Panc1 (cell line): Measurements from ENCODE around the gene KRT6A. TPM values are rescaled to one million over a fixed set of nuclear protein-coding genes. Genes with fewer than 3 reads are reported as not detected.

Experiments
- ATAC-seq: fragments of 200-7000 bp; cut with Tn5 transposase; 2 replicates; pipeline ENCODE4 v1.9.1; 2020; ENCODE audit warnings: mild to moderate bottlenecking, moderate library complexity
- BruUV-seq: library from RNA; stranded (reverse); fragments of 400-500 nt; replicated peaks from 2 replicates; lab custom pipeline; 2021; lab: Mats Ljungman, UMichigan
- CTCF ChIA-PET: fragments of 300-600 bp; sonication (Branson Sonifier 250); formaldehyde crosslinking; loops from one replicate; lab custom pipeline; 2022; ENCODE audit warnings: antibody characterized with exemption; lab: Charles Lee
- POLR2A ChIA-PET: fragments of 300-600 bp; sonication (Branson Sonifier 250); formaldehyde crosslinking; loops from one replicate; lab custom pipeline; 2022; ENCODE audit warnings: antibody characterized with exemption; lab: Charles Lee
- DNase-seq: peaks from one replicate; pipeline ENCODE4 v3.0.0-alpha.2; 2010; ENCODE audit warnings: low read depth, low spot score
- H3K27ac ChIP-seq: 2 replicates; pipeline ENCODE4 v1.5.1; 2011; ENCODE audit warnings: mild to moderate bottlenecking, low read length, inconsistent platforms
- H3K27me3 ChIP-seq: fragments of 200-500 bp; sonication (Bioruptor generic); 2 replicates; pipeline ENCODE4 v1.6.0; 2014; ENCODE audit warnings: low read length, inconsistent platforms; ENCODE audit not compliant: control insufficient read depth, insufficient read depth
- H3K36me3 ChIP-seq: fragments of 200-500 bp; sonication (Bioruptor generic); 2 replicates; pipeline ENCODE4 v1.5.1; 2014; ENCODE audit warnings: inconsistent platforms, mild to moderate bottlenecking, low read length, moderate library complexity; ENCODE audit not compliant: control insufficient read depth, insufficient read depth
- H3K4me1 ChIP-seq: 2 replicates; pipeline ENCODE4 v1.5.1; 2011; ENCODE audit warnings: inconsistent platforms, mild to moderate bottlenecking, low read length, moderate library complexity; ENCODE audit not compliant: control insufficient read depth, insufficient read depth
- H3K4me3 ChIP-seq, 2 experiments: 2 replicates each; pipeline ENCODE4 v1.5.1; 2011 to 2012; ENCODE audit warnings: low read depth in 2 of 2, low read length in 2 of 2, mild to moderate bottlenecking in 2 of 2, inconsistent platforms in 1 of 2, moderate library complexity in 1 of 2
- H3K9me3 ChIP-seq: fragments of 200-500 bp; sonication (Bioruptor generic); 2 replicates; pipeline ENCODE4 v1.5.1; 2014; ENCODE audit warnings: low read depth, mild to moderate bottlenecking, inconsistent platforms, low read length, moderate library complexity; ENCODE audit not compliant: control insufficient read depth, insufficient read depth
- POLR2AphosphoS5 ChIP-seq: IDR thresholded peaks from 2 replicates; pipeline ENCODE4 v1.6.1; 2012; ENCODE audit warnings: mild to moderate bottlenecking, low read depth, low read length, moderate library complexity
- SIN3A ChIP-seq: IDR thresholded peaks from 2 replicates; pipeline ENCODE4 v1.6.1; 2012; ENCODE audit warnings: low read depth, mild to moderate bottlenecking, low read length, moderate library complexity, borderline replicate concordance; ENCODE audit not compliant: insufficient read depth
- TCF7L2 ChIP-seq: IDR thresholded peaks from 2 replicates; pipeline ENCODE4 v1.6.1; 2011; ENCODE audit warnings: mild to moderate bottlenecking, low read depth, low read length, inconsistent platforms
- in situ Hi-C: cut with HindIII; loops from 2 replicates; pipeline ENCODE4 v1.10.0; 2016; ENCODE audit warnings: low sequenced_read_pairs, low pct_unique_long_range_greater_than_20kb
- intact Hi-C: fragments of 100-400 bp; cut with micrococcal nuclease; formaldehyde crosslinking; loops from one replicate; pipeline ENCODE4 v1.10.0; 2022; ENCODE audit not compliant: unreplicated experiment
- total RNA-seq: library from RNA; stranded (reverse); gene quantifications from one replicate; pipeline ENCODE4 v1.2.1, GENCODE V29; 2021; ENCODE audit not compliant: unreplicated experiment
- TF ChIP-seq, protein P1 (sequence below), 2 experiments: IDR thresholded peaks; 2 replicates each; pipeline ENCODE4 v1.6.1; 2011 to 2012; ENCODE audit warnings: low read depth in 2 of 2, control low read depth in 1 of 2, low read length in 1 of 2, mild to moderate bottlenecking in 1 of 2, moderate library complexity in 1 of 2; ENCODE audit not compliant: insufficient read depth in 1 of 2
- TF ChIP-seq, protein P2 (sequence below): fragments of 450-650 bp; IDR thresholded peaks from 2 replicates; pipeline ENCODE4 v1.5.1; 2017; ENCODE audit warnings: mild to moderate bottlenecking

The KRT6A gene
- total RNA-seq, 1 experiment from 2014 or later, result not detected

DNA sequence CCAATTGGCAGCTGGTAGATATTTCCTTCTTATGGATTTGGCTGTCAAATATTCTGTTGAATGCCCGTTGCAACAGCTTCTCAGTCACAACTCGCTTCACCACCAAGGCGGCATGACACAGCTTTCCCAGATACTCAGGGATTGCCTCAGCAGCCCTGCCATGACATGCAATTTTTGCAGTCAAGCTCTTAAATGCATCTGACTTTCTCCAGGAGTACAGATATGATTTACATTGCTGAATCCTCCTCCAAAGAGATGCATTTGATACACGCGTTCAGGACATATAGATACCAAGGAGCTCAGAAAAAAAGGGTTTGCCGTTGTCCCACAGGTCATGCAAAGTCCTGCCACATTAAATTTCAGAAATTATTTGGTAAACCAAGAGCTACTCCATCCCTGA lies 20.7 kb upstream of the KRT6A start:
- Histone ChIP-seq H3K36me3 (no peaks in the 10 kb centered on the region), H3K9me3 (peaks cover 4% of the 10 kb centered on the region; the same call in 1 of the 2 replicates), H3K27me3 (0 out of 2 replicates have a peak, but pooled peaks cover 1% of the 10 kb centered on the region), H3K4me1 (no peaks in the 10 kb centered on the region), H3K27ac (no peak overlapping the region), H3K4me3 (no peak overlapping the region)
- in situ Hi-C loops (no loop called here), intact Hi-C loops (no loop called here)
- no peak for TF ChIP-seq SIN3A
- no peak for TF ChIP-seq TCF7L2
- TF ChIP-seq, protein P1, sequence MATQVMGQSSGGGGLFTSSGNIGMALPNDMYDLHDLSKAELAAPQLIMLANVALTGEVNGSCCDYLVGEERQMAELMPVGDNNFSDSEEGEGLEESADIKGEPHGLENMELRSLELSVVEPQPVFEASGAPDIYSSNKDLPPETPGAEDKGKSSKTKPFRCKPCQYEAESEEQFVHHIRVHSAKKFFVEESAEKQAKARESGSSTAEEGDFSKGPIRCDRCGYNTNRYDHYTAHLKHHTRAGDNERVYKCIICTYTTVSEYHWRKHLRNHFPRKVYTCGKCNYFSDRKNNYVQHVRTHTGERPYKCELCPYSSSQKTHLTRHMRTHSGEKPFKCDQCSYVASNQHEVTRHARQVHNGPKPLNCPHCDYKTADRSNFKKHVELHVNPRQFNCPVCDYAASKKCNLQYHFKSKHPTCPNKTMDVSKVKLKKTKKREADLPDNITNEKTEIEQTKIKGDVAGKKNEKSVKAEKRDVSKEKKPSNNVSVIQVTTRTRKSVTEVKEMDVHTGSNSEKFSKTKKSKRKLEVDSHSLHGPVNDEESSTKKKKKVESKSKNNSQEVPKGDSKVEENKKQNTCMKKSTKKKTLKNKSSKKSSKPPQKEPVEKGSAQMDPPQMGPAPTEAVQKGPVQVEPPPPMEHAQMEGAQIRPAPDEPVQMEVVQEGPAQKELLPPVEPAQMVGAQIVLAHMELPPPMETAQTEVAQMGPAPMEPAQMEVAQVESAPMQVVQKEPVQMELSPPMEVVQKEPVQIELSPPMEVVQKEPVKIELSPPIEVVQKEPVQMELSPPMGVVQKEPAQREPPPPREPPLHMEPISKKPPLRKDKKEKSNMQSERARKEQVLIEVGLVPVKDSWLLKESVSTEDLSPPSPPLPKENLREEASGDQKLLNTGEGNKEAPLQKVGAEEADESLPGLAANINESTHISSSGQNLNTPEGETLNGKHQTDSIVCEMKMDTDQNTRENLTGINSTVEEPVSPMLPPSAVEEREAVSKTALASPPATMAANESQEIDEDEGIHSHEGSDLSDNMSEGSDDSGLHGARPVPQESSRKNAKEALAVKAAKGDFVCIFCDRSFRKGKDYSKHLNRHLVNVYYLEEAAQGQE (IDR thresholded peaks at IDR 0.05; ENCODE audit: insufficient read depth in 1 of 2, low read depth in 2 of 2, low read length in 1 of 2), result no peak
- TF ChIP-seq, protein P2, sequence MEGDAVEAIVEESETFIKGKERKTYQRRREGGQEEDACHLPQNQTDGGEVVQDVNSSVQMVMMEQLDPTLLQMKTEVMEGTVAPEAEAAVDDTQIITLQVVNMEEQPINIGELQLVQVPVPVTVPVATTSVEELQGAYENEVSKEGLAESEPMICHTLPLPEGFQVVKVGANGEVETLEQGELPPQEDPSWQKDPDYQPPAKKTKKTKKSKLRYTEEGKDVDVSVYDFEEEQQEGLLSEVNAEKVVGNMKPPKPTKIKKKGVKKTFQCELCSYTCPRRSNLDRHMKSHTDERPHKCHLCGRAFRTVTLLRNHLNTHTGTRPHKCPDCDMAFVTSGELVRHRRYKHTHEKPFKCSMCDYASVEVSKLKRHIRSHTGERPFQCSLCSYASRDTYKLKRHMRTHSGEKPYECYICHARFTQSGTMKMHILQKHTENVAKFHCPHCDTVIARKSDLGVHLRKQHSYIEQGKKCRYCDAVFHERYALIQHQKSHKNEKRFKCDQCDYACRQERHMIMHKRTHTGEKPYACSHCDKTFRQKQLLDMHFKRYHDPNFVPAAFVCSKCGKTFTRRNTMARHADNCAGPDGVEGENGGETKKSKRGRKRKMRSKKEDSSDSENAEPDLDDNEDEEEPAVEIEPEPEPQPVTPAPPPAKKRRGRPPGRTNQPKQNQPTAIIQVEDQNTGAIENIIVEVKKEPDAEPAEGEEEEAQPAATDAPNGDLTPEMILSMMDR, result no peak
- TF ChIP-seq POLR2AphosphoS5, result no peak
- BruUV-seq, result no TSS peak
- DNase-seq (no peak), ATAC-seq (no peak)
- CTCF ChIA-PET, result no interaction called here
- POLR2A ChIA-PET, result no interaction called here

- H3K27ac ChIP-seq, result no peak overlapping the region
- TF ChIP-seq TCF7L2 (no peak), SIN3A (no peak), POLR2AphosphoS5 (no peak)
- TF ChIP-seq, protein P1 (IDR thresholded peaks at IDR 0.05; ENCODE audit: insufficient read depth in 1 of 2, low read depth in 2 of 2, low read length in 1 of 2), result no peak
- TF ChIP-seq, protein P2, result no peak
- no TSS peak for BruUV-seq
- DNase-seq (no peak), ATAC-seq (no peak)
- peaks cover 4% of the 10 kb centered on the region; the same call in 1 of the 2 replicates for H3K9me3 ChIP-seq
- ChIA-PET POLR2A (no interaction called here), CTCF (no interaction called here)
- peaks cover 8% of the 10 kb centered on the region for H3K27me3 ChIP-seq
- H3K36me3 ChIP-seq, result no peaks in the 10 kb centered on the region
- no peaks in the 10 kb centered on the region for H3K4me1 ChIP-seq
- no peak overlapping the region for H3K4me3 ChIP-seq
- in situ Hi-C loops (no loop called here), intact Hi-C loops (loop anchor here (5.0 kb wide), 1 partner anchor 116 kb away; no protein-coding TSS in a partner anchor)
These were observed 15.2 kb upstream of the KRT6A start for GRCh38 chr12:52508211-52508610.
